ENCODE measurements around the gene CLDN18.

- TF ChIP-seq SP1 (IDR thresholded peaks at IDR 0.05) (no peak), ZNF384 (IDR thresholded peaks at IDR 0.05) (no peak), TARDBP (IDR thresholded peaks at IDR 0.05) (no peak), FOXA1 (IDR thresholded peaks at IDR 0.05) (no peak), PKNOX1 (IDR thresholded peaks at IDR 0.05) (no peak)
Observed at GRCh38 chr3:138019281-138020069, 9.5 kb downstream of the CLDN18 start.
